ENCODE measurements around the gene NDUFA3. TPM values are rescaled to one million over a fixed set of nuclear protein-coding genes. Genes with fewer than 3 reads are reported as not detected.

The NDUFA3 gene
- total and polyA plus RNA-seq, 2 of the 13 experiments (the other 11 are each of a cell fraction or from before 2014, with no cell fraction given), result 31.6 to 75.4 TPM

DNA sequence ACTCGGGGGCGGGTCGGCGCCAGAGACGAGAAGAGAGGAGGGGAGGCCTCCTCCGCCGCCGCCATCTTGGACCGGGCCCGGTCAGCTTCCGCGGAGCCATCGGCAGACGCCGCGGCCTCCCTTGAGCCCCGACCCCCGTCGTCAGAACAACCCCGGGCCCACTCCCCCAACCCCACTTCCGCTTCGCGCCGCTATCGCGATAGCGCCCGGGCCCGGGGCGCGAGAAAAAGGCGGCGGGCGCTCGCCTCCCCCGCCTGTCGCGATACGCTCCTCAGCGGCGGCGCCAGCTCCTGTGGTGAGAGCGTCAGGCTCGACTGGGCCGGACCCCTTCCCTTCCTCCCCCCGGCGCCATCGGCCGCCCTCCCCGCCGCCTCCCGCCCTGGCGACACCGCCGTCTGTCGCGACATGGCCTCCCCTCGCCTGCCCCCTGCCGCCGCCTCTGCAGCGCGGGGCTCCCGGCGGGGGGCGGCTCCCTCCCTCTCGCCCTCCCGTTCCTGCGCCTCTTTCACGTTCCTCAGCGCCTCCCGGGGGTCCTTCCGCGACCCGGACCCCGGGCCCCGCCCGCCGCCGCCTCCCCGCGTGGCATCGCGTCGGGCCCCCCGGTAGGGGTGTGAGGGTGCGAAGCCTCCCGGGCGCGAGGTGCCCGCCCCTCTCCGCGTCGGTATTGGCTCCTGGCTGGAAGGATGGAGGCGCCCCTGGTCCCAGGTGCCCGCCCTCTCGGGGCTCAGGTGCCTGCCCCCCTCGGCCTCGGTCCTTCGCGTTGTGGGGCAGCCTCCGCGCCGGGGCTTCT lies 35.2 kb downstream of the NDUFA3 start, which contains the start of gene CNOT3 (continued):
- TF ChIP-seq ZNF646 (CRISPR knock-in tag; IDR thresholded peaks at IDR 0.05) (no peak), ZNF577 (CRISPR knock-in tag; IDR thresholded peaks at IDR 0.05; ENCODE audit: borderline replicate concordance, low read depth) (no peak), ATAD3A (CRISPR knock-in tag; IDR thresholded peaks at IDR 0.05) (no peak), FOXJ3 (CRISPR knock-in tag; IDR thresholded peaks at IDR 0.05; ENCODE audit: borderline replicate concordance) (no peak), NFRKB (IDR thresholded peaks at IDR 0.05) (peak; percentile 89), NONO (IDR thresholded peaks at IDR 0.05) (no peak), NONO (CRISPR knock-in tag; conservative IDR thresholded peaks at IDR 0.05) (0 out of 2 replicates have a peak, but pooled peaks have one; percentile 38), ZNF776 (CRISPR knock-in tag; IDR thresholded peaks at IDR 0.05) (peak; percentile 74; the same call in 1 of the 2 replicates), ZKSCAN1 (IDR thresholded peaks at IDR 0.05; ENCODE audit: low read length) (no peak), MBNL3 (CRISPR knock-in tag; conservative IDR thresholded peaks at IDR 0.05) (no peak), ATF1 (CRISPR knock-in tag; IDR thresholded peaks at IDR 0.05) (no peak), REST (IDR thresholded peaks at IDR 0.05; ENCODE audit: borderline replicate concordance in 1 of 2, low read depth in 1 of 2, low read length in 2 of 2) (peak in 1 of 2 experiments; percentile 41; a peak in 1 of 4 replicates), ZNF350 (CRISPR knock-in tag; IDR thresholded peaks at IDR 0.05; ENCODE audit: borderline replicate concordance, low read depth) (no peak)
- TF ChIP-seq, protein P1, sequence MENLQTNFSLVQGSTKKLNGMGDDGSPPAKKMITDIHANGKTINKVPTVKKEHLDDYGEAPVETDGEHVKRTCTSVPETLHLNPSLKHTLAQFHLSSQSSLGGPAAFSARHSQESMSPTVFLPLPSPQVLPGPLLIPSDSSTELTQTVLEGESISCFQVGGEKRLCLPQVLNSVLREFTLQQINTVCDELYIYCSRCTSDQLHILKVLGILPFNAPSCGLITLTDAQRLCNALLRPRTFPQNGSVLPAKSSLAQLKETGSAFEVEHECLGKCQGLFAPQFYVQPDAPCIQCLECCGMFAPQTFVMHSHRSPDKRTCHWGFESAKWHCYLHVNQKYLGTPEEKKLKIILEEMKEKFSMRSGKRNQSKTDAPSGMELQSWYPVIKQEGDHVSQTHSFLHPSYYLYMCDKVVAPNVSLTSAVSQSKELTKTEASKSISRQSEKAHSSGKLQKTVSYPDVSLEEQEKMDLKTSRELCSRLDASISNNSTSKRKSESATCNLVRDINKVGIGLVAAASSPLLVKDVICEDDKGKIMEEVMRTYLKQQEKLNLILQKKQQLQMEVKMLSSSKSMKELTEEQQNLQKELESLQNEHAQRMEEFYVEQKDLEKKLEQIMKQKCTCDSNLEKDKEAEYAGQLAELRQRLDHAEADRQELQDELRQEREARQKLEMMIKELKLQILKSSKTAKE (CRISPR knock-in tag; IDR thresholded peaks at IDR 0.05; ENCODE audit: borderline replicate concordance), result no peak
